GM19023 (cell line): ENCODE measurements around the gene ELOVL7.
"Not testable (repeated sequence)": the region's sequence is repeated elsewhere in the genome, so short reads cannot be mapped to it uniquely, and the experiment has no call there.

Experiments used
- ATAC-seq: cut with Tn5 transposase; IDR thresholded peaks from one replicate; pipeline ENCODE4 v1.9.1; 2021; ENCODE audit warnings: mild to moderate bottlenecking, moderate library complexity; ENCODE audit not compliant: unreplicated experiment

Gene ELOVL7

DNA sequence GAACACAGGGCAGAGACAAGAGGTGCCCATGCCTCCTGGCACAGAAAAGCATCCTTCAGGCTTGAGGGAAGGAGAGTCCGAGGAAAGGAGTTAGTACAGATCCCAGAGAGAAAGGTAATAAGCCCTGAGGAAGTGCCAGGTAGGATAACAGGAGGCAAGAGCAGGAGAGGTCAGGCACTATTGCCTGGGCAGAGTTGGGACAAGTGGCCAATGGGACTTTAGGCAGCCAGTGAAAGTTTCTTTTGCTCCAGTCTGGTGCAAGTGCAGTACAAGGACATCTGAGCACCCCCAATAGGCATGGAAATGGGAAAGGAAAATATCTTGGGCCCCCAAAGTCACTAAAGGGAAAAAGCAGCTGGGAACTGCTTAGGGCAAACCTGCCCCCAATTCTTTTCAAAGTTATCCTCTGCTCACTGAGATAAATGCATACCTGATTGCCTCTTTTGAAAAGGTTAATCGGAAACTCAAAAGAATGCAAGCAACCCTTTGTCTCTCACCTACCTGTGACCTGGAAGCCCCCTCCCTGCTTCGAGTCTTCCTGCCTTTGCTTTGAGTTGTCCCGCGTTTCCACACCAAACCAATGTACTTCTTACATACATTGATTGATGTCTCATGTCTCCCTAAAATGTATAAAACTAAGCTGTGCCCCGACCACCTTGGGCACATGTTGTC is 46.5 kb downstream of the ELOVL7 start:
- no peak for ATAC-seq

DNA sequence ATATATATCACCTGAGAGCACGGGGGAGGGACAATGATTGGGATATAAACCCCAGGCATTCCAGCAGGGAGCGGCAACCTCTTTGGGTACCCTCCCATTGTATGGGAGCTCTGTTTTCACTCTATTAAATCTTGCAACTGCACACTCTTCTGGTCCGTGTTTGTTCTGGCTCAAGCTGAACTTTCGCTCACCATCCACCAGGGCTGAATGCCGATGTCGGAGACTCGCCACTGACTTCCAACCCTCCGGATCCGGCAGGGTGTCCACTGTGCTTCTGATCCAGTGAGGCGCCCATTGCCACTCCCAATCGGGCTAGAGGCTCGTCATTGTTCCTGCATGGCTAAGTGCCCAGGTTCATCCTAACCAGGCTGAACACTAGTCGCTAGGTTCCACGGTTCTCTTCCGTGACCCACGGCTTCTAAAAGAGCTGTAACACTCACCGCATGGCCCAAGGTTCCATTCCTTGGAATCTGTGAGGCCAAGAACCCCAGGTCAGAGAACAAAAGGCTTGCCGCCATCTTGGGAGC is 48.6 kb downstream of the ELOVL7 start:
- not testable (repeated sequence) for ATAC-seq

DNA sequence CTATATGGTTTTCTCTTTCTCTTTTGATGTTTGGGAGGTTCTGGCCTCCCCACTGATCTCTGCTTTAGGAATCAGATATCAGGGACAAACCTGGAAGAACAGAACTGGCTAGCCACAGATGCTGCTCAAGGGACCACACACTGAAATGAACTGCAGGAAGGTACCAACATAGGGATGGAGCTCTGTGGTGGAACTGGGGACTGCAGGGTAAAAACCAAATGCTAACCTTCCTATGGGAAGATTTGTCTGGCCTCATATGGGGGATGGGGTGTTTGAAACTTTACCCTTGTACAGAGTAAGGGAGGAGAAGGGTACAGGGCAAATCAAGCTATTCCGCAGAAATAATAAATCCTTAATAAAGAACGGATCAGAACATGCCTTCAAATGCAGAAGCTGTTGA is 49.4 kb downstream of the ELOVL7 start:
- ATAC-seq = no peak

DNA sequence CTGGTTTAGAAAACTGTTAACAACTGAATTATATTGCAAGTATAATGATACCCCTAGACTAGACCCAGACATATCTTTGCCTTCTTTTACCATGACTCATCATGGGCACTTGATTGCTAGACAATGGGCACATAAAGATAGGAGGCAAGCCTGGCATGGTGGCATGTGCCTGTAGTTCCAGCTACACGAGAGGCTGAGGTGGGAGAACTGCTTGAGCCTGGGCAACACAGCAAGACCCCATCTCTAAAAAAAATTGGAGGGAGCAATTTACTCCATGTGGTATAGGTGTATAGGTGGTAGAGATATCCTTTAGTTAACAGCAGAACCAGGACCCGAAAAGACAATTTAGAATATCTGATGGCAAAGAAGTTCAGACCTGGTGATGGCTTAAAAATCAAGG is 51.6 kb downstream of the ELOVL7 start:
- ATAC-seq = no peak

GRCh38 chr5:60789551-60789950 is 54.5 kb downstream of the ELOVL7 start:
- no peak for ATAC-seq

GRCh38 chr5:60788863-60789513 is 55.1 kb downstream of the ELOVL7 start:
- no peak for ATAC-seq

- no peak for ATAC-seq
Observed at GRCh38 chr5:60779466-60779865, 64.6 kb downstream of the ELOVL7 start.

DNA sequence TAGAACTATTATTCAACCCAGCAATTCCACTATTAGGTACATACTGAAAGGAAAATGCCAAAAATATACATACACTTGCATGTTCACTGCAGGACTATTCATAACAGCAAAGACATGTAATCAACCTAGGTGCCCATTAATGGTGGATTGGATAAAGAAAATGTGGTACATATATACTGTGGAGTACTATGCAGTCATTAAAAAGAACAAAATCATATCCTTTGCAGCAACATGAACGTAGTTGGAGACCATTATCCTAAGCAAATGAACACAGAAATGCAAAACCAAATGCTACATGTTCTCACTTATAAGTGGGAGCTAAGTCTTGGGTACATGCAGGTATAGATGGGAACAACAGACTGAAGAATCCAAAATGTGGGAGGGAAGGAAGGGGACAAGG is 67.7 kb downstream of the ELOVL7 start:
- ATAC-seq = no peak

DNA sequence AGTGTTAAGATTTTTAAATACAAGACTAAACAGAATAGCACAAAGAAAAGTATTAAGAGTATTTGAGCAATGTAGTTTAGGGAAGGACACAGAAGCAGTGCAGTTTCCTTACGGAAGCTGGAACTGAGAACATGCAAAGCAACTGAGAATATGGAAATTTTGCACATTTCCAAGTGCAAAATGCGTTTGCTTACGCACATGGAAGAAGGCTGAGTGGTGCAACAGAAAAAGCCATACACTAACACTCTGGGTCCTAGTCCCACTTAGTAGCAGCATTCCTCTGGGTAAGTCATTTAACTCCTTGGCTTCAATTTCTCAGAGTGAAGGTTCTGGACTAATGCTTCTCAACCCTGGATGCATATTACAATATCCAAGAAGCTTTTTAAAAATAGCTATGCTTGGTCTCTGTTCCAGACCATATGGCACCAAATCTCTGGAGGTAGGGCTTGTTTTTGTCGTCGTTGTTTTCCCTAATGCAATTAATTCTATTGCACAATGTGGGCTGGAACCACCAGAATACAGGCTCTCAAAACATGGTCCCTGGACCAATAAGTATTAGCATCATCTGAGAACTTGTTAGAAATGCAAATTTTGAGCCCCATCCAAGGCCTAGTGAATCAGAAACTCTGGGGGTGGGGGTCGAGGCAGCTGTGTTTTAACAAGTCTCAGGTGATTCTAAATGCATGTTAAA is 78.9 kb downstream of the ELOVL7 start:
- no peak for ATAC-seq

DNA sequence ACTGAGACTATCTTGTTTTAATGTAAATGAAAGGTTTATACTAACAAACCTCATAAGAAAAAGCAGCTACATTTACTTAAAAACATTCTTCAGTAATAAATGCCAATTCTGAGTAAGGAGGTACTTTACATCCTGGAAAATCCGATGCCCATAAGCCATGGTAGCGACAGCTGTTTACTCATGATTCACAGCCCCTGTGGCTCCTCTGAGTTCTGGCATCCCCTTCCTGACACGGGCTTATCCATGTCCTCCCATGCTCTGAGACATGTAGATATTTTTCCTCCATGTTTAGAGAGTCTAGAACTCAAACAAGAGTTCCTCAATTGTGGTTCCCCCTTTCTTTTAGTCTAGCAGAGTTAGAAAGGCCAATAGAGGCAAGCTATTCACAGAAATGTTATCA is 81.0 kb downstream of the ELOVL7 start:
- ATAC-seq = no peak

GRCh38 chr5:60754495-60754894 is 89.6 kb downstream of the ELOVL7 start:
- ATAC-seq = no peak

- ATAC-seq = no peak
Observed at GRCh38 chr5:60744682-60745081, 99.4 kb downstream of the ELOVL7 start.

- no peak for ATAC-seq
Observed at GRCh38 chr5:60743511-60744314, 100.4 kb downstream of the ELOVL7 start.

GRCh38 chr5:60740322-60740721 is 103.7 kb downstream of the ELOVL7 start:
- no peak for ATAC-seq

DNA sequence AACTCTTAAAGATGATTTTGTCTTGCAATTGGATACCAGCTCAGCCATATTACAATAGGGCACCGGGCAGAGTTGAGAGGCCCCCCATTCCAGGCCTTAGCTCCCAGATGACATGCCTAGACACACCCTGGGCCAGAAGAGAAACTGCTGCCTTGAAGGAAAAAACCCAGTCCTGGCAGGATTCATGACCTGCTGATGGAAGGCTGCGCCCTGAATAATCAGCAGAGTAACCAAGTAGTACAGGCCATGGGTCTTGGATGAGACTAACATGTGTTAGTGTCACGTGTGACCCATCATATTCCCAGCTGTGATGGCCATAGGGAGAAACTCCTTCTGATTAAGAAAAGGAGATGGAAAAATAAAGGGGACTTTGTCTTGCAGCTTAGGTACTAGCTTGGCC is 105.1 kb downstream of the ELOVL7 start:
- no peak for ATAC-seq

DNA sequence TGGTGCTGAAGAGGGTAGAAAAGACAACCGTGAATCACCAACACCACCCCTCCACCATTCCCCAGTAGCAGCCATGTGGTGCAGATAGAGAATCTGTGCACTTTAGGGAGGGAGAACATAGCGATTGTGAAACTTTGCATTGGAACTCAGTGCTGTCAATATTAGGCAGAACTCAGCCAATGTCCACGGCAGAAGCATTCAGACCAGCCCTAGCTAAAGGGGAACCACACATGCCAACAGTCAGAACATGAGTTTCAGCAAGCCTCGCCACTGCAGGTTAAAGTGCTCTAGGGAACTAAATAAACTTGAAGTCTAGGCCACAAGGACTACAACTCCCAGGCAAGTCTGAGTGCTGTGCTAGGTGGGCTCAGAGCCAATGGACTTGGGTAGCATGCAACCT is 105.6 kb downstream of the ELOVL7 start:
- no peak for ATAC-seq

DNA sequence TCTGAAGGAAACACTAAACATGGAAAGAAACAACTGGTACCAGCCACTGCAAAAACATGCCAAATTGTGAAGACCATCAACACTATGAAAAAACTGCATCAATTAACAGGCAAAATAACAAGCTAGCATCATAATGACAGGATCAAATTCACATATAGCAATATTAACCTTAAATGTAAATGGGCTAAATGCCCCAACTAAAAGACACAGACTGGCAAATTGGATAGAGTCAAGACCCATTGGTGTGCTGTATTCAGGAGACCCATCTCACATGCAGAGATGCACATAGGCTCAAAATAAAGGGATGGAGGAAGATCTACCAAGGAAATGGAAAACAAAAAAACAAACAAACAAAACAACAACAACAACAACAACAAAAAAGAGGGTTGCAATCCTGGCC is 113.2 kb downstream of the ELOVL7 start:
- not testable (repeated sequence) for ATAC-seq

DNA sequence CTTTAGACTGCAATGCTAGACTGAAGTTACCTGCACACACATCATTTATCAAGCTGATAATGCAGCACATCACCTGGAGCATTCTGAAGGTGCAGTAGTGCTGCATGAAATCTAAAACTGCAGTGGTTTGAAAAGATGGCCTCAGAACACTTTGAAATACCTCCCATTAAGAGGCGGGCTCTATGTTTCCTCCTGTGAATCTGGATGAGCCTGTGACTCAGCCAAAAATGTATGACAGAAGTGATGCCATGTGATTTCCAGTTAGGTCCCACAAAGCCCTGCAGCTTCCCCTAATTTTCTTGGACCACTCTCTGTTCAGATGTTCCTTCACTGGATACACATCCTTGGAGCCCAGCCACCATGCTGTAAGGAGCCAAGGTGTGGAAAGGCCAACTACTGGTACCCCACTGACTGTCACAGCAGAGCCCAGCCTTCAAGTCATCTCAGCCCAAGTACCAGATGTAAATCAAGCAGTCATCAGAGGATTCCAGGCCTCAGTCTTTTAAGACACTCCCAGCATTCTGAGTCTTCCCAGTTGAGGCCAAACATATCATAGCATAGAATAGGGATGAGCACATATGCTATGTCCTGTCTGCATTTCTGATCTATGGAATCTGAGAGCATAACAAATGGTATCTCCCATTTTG is 116.9 kb downstream of the ELOVL7 start:
- ATAC-seq = no peak

GRCh38 chr5:60724126-60724525 is 119.9 kb downstream of the ELOVL7 start:
- no peak for ATAC-seq

DNA sequence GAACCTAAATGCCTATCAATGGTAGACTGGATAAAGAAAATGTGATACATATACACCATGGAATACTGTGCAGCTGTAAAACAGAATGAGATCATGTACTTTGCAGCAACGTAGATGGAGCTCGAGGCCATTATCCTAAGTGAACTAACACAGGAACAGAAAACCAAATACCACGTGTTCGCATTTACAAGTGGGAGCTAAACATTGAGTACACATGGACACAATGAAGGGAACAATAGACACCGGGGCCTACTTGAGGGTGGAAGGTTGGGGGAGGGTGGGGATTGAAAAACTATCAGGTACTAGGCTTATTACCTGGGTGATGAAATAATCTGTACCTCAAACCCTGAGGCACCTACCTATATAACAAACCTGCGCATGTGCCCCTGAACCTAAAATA is 121.7 kb downstream of the ELOVL7 start:
- no peak for ATAC-seq

DNA sequence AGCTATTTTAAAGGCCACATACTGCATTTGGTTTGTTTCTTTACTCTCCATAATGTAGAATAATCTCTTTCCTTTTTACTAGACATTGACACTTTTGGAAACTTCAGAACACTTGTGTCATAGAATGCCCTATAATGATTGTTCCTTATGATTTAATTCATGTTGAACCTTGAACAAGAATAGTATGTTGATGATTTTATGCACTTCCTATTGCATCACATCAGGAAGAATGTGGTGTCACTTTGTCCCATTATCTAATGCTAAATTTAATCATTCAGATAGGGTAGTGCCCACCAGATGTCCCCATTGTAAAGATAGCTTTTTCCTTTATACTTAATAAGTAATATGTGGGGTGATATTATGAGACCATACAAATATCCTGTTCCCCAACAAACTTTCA is 124.7 kb downstream of the ELOVL7 start:
- no peak for ATAC-seq
